Measurements from ENCODE around the gene NSD2. TPM values are rescaled to one million over a fixed set of nuclear protein-coding genes. Genes with fewer than 3 reads are reported as not detected.
A peak's percentile ranks its signal among the peaks of the same experiment; 100 is the strongest.

Gene NSD2
- total and polyA plus RNA-seq, 2 experiments from 2014 or later: 25.7 to 30.8 TPM

DNA sequence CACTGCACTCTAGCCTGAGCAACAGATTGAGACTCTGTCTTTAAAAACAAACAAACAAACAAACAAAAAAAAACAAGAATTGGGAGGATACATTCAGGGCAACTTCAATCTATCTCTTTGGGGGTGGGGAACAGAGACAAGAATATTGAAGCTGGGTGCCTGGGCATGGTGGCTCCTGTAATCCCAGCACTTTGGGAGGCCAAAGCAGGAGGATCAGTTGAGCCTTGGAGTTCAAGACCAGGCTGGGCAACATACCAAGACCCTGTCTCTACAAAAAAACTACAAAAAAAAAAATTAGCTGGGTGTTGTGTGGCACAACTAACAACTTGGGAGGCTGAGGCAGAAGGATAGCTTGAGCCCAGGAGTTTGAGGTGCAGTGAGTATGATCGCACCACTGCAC is 16.4 kb upstream of the NSD2 start:
- Histone ChIP-seq H3K4me3 (peak overlapping the region; percentile 89), H3K27ac (peak overlapping the region; percentile 87), H4K20me1 (ENCODE audit: insufficient read depth, poor library complexity, severe bottlenecking) (peaks cover 24% of the 10 kb centered on the region), H3K36me3 (replicated peaks; ENCODE audit: insufficient read depth, low read depth) (no peaks in the 10 kb centered on the region), H3K79me2 (peaks cover 67% of the 10 kb centered on the region), H2AFZ (peak overlapping the region; percentile 69), H3K9me3 (ENCODE audit: low read depth) (no peaks in the 10 kb centered on the region), H3K4me1 (ENCODE audit: insufficient read depth) (peaks cover 22% of the 10 kb centered on the region), H3K27me3 (no peaks in the 10 kb centered on the region), H3K9me2 (replicated peaks; ENCODE audit: insufficient read depth) (no peaks in the 10 kb centered on the region), H3K4me2 (peak overlapping the region; percentile 82)
- no peak for DNase-seq (ENCODE audit: low spot score)
- TF ChIP-seq EZH2phosphoT487 (IDR thresholded peaks at IDR 0.05; ENCODE audit: low read depth, severe bottlenecking, unreplicated experiment) (no peak), EZH2 (IDR thresholded peaks at IDR 0.05; ENCODE audit: borderline replicate concordance) (no peak), CTCF (IDR thresholded peaks at IDR 0.05; ENCODE audit: poor library complexity) (no peak)
- WGBS (ENCODE audit: low lambda C conversion rate, missing lambda C conversion rate): 65% methylated on average over 1 of the region's 1 CpG

GRCh38 chr4:1855333-1856070 is 15.7 kb upstream of the NSD2 start:
- TF ChIP-seq CTCF (IDR thresholded peaks at IDR 0.05; ENCODE audit: poor library complexity): no peak
- no peak for TF ChIP-seq EZH2 (IDR thresholded peaks at IDR 0.05; ENCODE audit: borderline replicate concordance)
- Histone ChIP-seq H3K9me2 (replicated peaks; ENCODE audit: insufficient read depth) (no peaks in the 10 kb centered on the region), H3K4me3 (peak overlapping the region; percentile 89), H3K36me3 (replicated peaks; ENCODE audit: insufficient read depth, low read depth) (no peaks in the 10 kb centered on the region), H3K79me2 (peaks cover 60% of the 10 kb centered on the region), H3K4me1 (ENCODE audit: insufficient read depth) (peaks cover 22% of the 10 kb centered on the region), H2AFZ (peak overlapping the region; percentile 69), H3K27me3 (no peaks in the 10 kb centered on the region), H3K27ac (peak overlapping the region; percentile 87), H4K20me1 (ENCODE audit: insufficient read depth, poor library complexity, severe bottlenecking) (peaks cover 24% of the 10 kb centered on the region), H3K4me2 (peak overlapping the region; percentile 82), H3K9me3 (ENCODE audit: low read depth) (no peaks in the 10 kb centered on the region)
- WGBS (ENCODE audit: low lambda C conversion rate, missing lambda C conversion rate): 4% methylated on average over 21 of the region's 92 CpGs
- DNase-seq (ENCODE audit: low spot score): peak; percentile 43

GRCh38 chr4:1856071-1856942 is 14.9 kb upstream of the NSD2 start, which contains the start of gene LETM1:
Gene LETM1, minus strand, starts transcription at chr4:1856156. Its CDS starts 206 bp downstream, at chr4:1855950.
- peak within 1 kb of the TSS; percentile 77 for H2AFZ ChIP-seq
- peak within 1 kb of the TSS; percentile 87 for H3K27ac ChIP-seq
- H3K36me3 ChIP-seq (replicated peaks; ENCODE audit: insufficient read depth, low read depth): no peaks in the 10 kb centered on the region
- peaks cover 53% of the 10 kb centered on the region for H3K79me2 ChIP-seq
- peak within 1 kb of the TSS; percentile 89 for H3K4me3 ChIP-seq
- peaks cover 18% of the 10 kb centered on the region for H4K20me1 ChIP-seq (ENCODE audit: insufficient read depth, poor library complexity, severe bottlenecking)
- no peaks in the 10 kb centered on the region for H3K9me2 ChIP-seq (replicated peaks; ENCODE audit: insufficient read depth)
- no peaks in the 10 kb centered on the region for H3K9me3 ChIP-seq (ENCODE audit: low read depth)
- 1% methylated on average over 86 of the region's 107 CpGs for WGBS (ENCODE audit: low lambda C conversion rate, missing lambda C conversion rate)
- peak; percentile 98 for DNase-seq (ENCODE audit: low spot score)
- TF ChIP-seq CTCF (IDR thresholded peaks at IDR 0.05; ENCODE audit: poor library complexity) (no peak), EZH2 (IDR thresholded peaks at IDR 0.05; ENCODE audit: borderline replicate concordance) (no peak), EZH2phosphoT487 (IDR thresholded peaks at IDR 0.05; ENCODE audit: low read depth, severe bottlenecking, unreplicated experiment) (no peak)
- peaks cover 22% of the 10 kb centered on the region for H3K4me1 ChIP-seq (ENCODE audit: insufficient read depth)
- H3K4me2 ChIP-seq: peak within 1 kb of the TSS; percentile 97
- no peaks in the 10 kb centered on the region for H3K27me3 ChIP-seq
